GM23338 (cell line): ENCODE measurements around the gene ZFYVE21. TPM values are rescaled to one million over a fixed set of nuclear protein-coding genes. Genes with fewer than 3 reads are reported as not detected.

Experiments used
- ATAC-seq: fragments of 200-7000 bp; cut with Tn5 transposase; 3 replicates; pipeline ENCODE4 v1.9.1; 2020
- DNase-seq: peaks from one replicate; pipeline ENCODE4 v3.0.0-alpha.2; 2015; ENCODE audit warnings: low spot score
- H2AFZ ChIP-seq: fragments of 200-600 bp; sonication (generic); 2 replicates; pipeline ENCODE4 v1.8.0; 2016; ENCODE audit warnings: antibody characterized with exemption, mild to moderate bottlenecking, moderate library complexity
- H3F3A ChIP-seq: fragments of 200-600 bp; sonication (generic); replicated peaks from 2 replicates; pipeline ENCODE4 v1.8.0; 2017; ENCODE audit warnings: antibody characterized with exemption, mixed run types, low read depth
- H3K27ac ChIP-seq: fragments of 200-600 bp; sonication (generic); 2 replicates; pipeline ENCODE4 v1.6.1; 2016; ENCODE audit warnings: low read depth
- H3K27me3 ChIP-seq: fragments of 200-600 bp; sonication (generic); 2 replicates; pipeline ENCODE4 v1.8.0; 2016; ENCODE audit warnings: mild to moderate bottlenecking, mixed run types, moderate library complexity; ENCODE audit not compliant: insufficient read depth
- H3K36me3 ChIP-seq: fragments of 200-600 bp; sonication (generic); 2 replicates; pipeline ENCODE4 v1.8.0; 2016; ENCODE audit warnings: mild to moderate bottlenecking; ENCODE audit not compliant: insufficient read depth
- H3K4me1 ChIP-seq: fragments of 200-600 bp; sonication (generic); 2 replicates; pipeline ENCODE4 v1.8.0; 2016; ENCODE audit warnings: mild to moderate bottlenecking, moderate library complexity; ENCODE audit not compliant: insufficient read depth
- H3K4me2 ChIP-seq: fragments of 200-600 bp; sonication (generic); 2 replicates; pipeline ENCODE4 v1.7.1; 2017; ENCODE audit warnings: mixed run types
- H3K4me3 ChIP-seq: fragments of 200-600 bp; sonication (generic); 2 replicates; pipeline ENCODE4 v1.6.1; 2016; ENCODE audit warnings: mixed run types
- H3K79me2 ChIP-seq: fragments of 200-600 bp; sonication (generic); replicated peaks from 2 replicates; pipeline ENCODE4 v1.8.0; 2017; ENCODE audit warnings: mild to moderate bottlenecking; ENCODE audit not compliant: insufficient read depth
- H3K9me2 ChIP-seq: fragments of 200-600 bp; sonication (generic); 2 replicates; pipeline ENCODE4 v1.8.0; 2017; ENCODE audit not compliant: insufficient read depth
- H4K20me1 ChIP-seq: fragments of 200-600 bp; sonication (generic); replicated peaks from 2 replicates; pipeline ENCODE4 v1.8.0; 2017; ENCODE audit warnings: mild to moderate bottlenecking; ENCODE audit not compliant: insufficient read depth
- H3K27ac Mint-ChIP-seq: 2 replicates; pipeline ENCODE4 v1.8.0; 2020; ENCODE audit warnings: inconsistent platforms, mild to moderate bottlenecking, moderate library complexity, mixed read lengths
- H3K27me3 Mint-ChIP-seq: 3 replicates; pipeline ENCODE4 v1.8.0; 2022; ENCODE audit warnings: low read depth, mild to moderate bottlenecking, moderate library complexity, mixed read lengths, inconsistent platforms; ENCODE audit not compliant: insufficient read depth, poor library complexity
- H3K36me3 Mint-ChIP-seq: 3 replicates; pipeline ENCODE4 v1.8.0; 2021; ENCODE audit warnings: low read depth, mild to moderate bottlenecking, inconsistent platforms, moderate library complexity, mixed read lengths
- H3K4me1 Mint-ChIP-seq: 3 replicates; pipeline ENCODE4 v1.8.0; 2020; ENCODE audit warnings: mild to moderate bottlenecking, inconsistent platforms, mixed read lengths
- H3K4me3 Mint-ChIP-seq: 3 replicates; pipeline ENCODE4 v1.8.0; 2021; ENCODE audit warnings: moderate library complexity, mild to moderate bottlenecking, inconsistent platforms, mixed read lengths
- H3K9me3 Mint-ChIP-seq: 3 replicates; pipeline ENCODE4 v1.8.0; 2020; ENCODE audit warnings: moderate library complexity, mild to moderate bottlenecking, inconsistent platforms, mixed read lengths
- CREB1 ChIP-seq: fragments of 250-450 bp; sonication (Bioruptor Pico); IDR thresholded peaks from 2 replicates; pipeline ENCODE4 v1.5.0; 2020; ENCODE audit warnings: low read depth, mild to moderate bottlenecking, moderate library complexity
- ETS1 ChIP-seq: IDR thresholded peaks from 2 replicates; pipeline ENCODE4 v1.6.1; 2016; ENCODE audit warnings: antibody characterized with exemption
- EZH2phosphoT487 ChIP-seq: fragments of 200-600 bp; sonication (generic); IDR thresholded peaks from one replicate; pipeline ENCODE4 v1.8.1; 2018; ENCODE audit warnings: antibody characterized with exemption; ENCODE audit not compliant: unreplicated experiment
- NANOG ChIP-seq: IDR thresholded peaks from 2 replicates; pipeline ENCODE4 v1.6.1; 2016; ENCODE audit warnings: antibody characterized with exemption, borderline replicate concordance
- POLR2AphosphoS5 ChIP-seq: IDR thresholded peaks from 2 replicates; pipeline ENCODE4 v1.6.1; 2016; ENCODE audit warnings: antibody characterized with exemption, low read depth
- REST ChIP-seq: IDR thresholded peaks from one replicate; pipeline ENCODE4 v1.6.1; 2018; ENCODE audit warnings: antibody characterized with exemption; ENCODE audit not compliant: unreplicated experiment
- STAT1 ChIP-seq: IDR thresholded peaks from one replicate; pipeline ENCODE4 v1.6.1; 2016; ENCODE audit warnings: antibody characterized with exemption; ENCODE audit not compliant: unreplicated experiment
- ZNF114 ChIP-seq: fragments of 250-450 bp; sonication (Bioruptor Pico); IDR thresholded peaks from 2 replicates; pipeline ENCODE4 v1.5.0; 2020; ENCODE audit warnings: mild to moderate bottlenecking, moderate library complexity
- polyA plus RNA-seq: library from polyadenylated mRNA; unstranded; fragments of >200 nt; fragmentation: Nextera tagmentation; extraction: Ambion mirVana; gene quantifications from 2 replicates; pipeline ENCODE4 v1.2.1, GENCODE V29; 2016
- total RNA-seq: library from RNA; depleted of rRNA; stranded (reverse); fragments of >200 nt; shearing (Covaris generic); gene quantifications from 2 replicates; pipeline ENCODE4 v1.2.3, GENCODE V29; 2014
- TF ChIP-seq, protein P1 (sequence below), 2 experiments: fragments of 200-600 bp in 1 of 2; sonication (generic) in 1 of 2; conservative IDR thresholded peaks; 2 replicates each; pipeline versions ENCODE4 v1.5.1 to v1.6.1; 2016 to 2017; ENCODE audit warnings: antibody characterized with exemption in 2 of 2, low read depth in 2 of 2, mild to moderate bottlenecking in 2 of 2, moderate library complexity in 1 of 2

Gene ZFYVE21
- total and polyA plus RNA-seq, 2 experiments from 2014 or later, result 88.0 to 89.6 TPM

- TF ChIP-seq REST, result no peak
- TF ChIP-seq NANOG, result no peak
- TF ChIP-seq CREB1 (CRISPR knock-in tag), result no peak
- no peak for TF ChIP-seq ETS1
- TF ChIP-seq, protein P1, sequence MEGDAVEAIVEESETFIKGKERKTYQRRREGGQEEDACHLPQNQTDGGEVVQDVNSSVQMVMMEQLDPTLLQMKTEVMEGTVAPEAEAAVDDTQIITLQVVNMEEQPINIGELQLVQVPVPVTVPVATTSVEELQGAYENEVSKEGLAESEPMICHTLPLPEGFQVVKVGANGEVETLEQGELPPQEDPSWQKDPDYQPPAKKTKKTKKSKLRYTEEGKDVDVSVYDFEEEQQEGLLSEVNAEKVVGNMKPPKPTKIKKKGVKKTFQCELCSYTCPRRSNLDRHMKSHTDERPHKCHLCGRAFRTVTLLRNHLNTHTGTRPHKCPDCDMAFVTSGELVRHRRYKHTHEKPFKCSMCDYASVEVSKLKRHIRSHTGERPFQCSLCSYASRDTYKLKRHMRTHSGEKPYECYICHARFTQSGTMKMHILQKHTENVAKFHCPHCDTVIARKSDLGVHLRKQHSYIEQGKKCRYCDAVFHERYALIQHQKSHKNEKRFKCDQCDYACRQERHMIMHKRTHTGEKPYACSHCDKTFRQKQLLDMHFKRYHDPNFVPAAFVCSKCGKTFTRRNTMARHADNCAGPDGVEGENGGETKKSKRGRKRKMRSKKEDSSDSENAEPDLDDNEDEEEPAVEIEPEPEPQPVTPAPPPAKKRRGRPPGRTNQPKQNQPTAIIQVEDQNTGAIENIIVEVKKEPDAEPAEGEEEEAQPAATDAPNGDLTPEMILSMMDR (conservative IDR thresholded peaks at IDR 0.05; ENCODE audit: low read depth in 2 of 2), result no peak
- no peak for TF ChIP-seq STAT1
- TF ChIP-seq ZNF114 (CRISPR knock-in tag), result no peak
- TF ChIP-seq EZH2phosphoT487, result no peak
Measured at GRCh38 chr14:103712633-103713247, 2.9 kb upstream of the ZFYVE21 start (continued).

DNA sequence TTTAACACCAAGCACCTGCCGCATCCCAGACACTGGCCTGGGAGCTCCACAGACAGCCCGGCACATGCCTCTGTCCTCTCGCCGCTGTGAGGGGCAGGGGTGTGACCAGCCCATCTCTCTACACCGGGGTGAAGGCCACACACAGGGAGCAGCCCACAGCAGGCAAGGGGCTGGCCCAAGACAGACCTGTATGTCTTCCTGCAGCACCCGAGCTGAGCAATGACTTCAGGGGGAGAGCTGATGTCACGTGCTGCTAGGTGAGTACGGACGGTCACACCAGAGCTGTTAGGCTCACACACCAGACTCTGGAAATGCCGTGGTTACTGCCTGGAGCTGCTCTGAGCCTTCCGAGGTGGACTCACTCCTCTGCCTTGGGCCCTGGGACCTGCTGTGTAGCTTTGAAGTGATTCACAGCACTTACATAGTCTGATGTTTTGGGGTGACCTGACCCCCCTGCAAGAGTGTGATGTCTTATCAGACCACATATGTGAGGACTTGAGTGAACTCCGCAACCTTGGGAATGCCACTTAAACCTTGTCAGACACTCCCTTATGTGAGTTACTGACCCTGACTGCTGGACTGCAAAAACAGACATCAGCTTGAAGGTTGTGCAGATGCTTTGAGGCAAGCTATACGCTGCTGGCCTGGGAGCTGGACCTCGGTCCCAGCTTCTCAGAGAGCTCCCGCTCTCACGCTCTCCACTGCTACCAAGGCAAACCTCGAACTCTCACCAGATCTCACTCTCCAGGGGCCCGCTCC is 2.1 kb upstream of the ZFYVE21 start:
- peaks cover 11% of the 10 kb centered on the region for H3K4me1 ChIP-seq
- ATAC-seq (no peak), DNase-seq (no peak)
- peaks cover 18% of the 10 kb centered on the region; the same call in 1 of the 2 replicates for H3F3A ChIP-seq
- H4K20me1 ChIP-seq, result peaks cover 26% of the 10 kb centered on the region
- peaks cover 44% of the 10 kb centered on the region for H3K79me2 ChIP-seq
- 0 out of 2 replicates have a peak, but pooled peaks cover 1% of the 10 kb centered on the region for H3K36me3 ChIP-seq
- Mint-ChIP-seq H3K4me3 (peak overlapping the region; percentile 88), H3K9me3 (no peaks in the 10 kb centered on the region), H3K4me1 (peaks cover 39% of the 10 kb centered on the region), H3K36me3 (peaks cover 34% of the 10 kb centered on the region), H3K27me3 (peaks cover 23% of the 10 kb centered on the region), H3K27ac (peak overlapping the region; percentile 78)
- no peaks in the 10 kb centered on the region for H3K27me3 ChIP-seq
- peak overlapping the region; percentile 87; the same call in 1 of the 2 replicates for H3K4me2 ChIP-seq
- no peak for TF ChIP-seq POLR2AphosphoS5
- TF ChIP-seq ETS1, result no peak
- TF ChIP-seq, protein P1 (conservative IDR thresholded peaks at IDR 0.05; ENCODE audit: low read depth in 2 of 2), result no peak
- no peak overlapping the region for H2AFZ ChIP-seq
- H3K9me2 ChIP-seq, result no peaks in the 10 kb centered on the region
- H3K27ac ChIP-seq, result no peak overlapping the region
- peak overlapping the region; percentile 79; the same call in 1 of the 2 replicates for H3K4me3 ChIP-seq
